CD4-positive, alpha-beta T cell (primary cell): ENCODE measurements around the gene ZMYM2. TPM values are rescaled to one million over a fixed set of nuclear protein-coding genes. Genes with fewer than 3 reads are reported as not detected.
A peak's percentile ranks its signal among the peaks of the same experiment; 100 is the strongest.

Experiments used
- ATAC-seq: fragments of 200-7000 bp; cut with Tn5 transposase; one replicate; pipeline ENCODE4 v1.10.0; 2022; ENCODE audit warnings: mild to moderate bottlenecking; ENCODE audit not compliant: poor library complexity
- CTCF ChIA-PET: fragments of 350-600 bp; sonication (Branson Sonifier 250); formaldehyde crosslinking; loops from one replicate; lab custom pipeline; 2021; ENCODE audit warnings: antibody characterized with exemption, inconsistent platforms; lab: Charles Lee
- POLR2A ChIA-PET: fragments of 350-600 bp; sonication (Branson Sonifier 250); formaldehyde crosslinking; loops from one replicate; lab custom pipeline; 2021; ENCODE audit warnings: antibody characterized with exemption, inconsistent platforms; lab: Charles Lee
- DNase-seq, 14 experiments: peaks; one replicate each; pipeline ENCODE4 v3.0.0-alpha.2; 2013 to 2020; ENCODE audit warnings: mixed read lengths in 2 of 14
- H3K27ac ChIP-seq, 2 donors: one replicate each; pipeline versions ENCODE4 v1.5.1 to v1.7.0; 2013; ENCODE audit warnings: low read length in 2 of 2, low read depth in 1 of 2, mild to moderate bottlenecking in 1 of 2
- H3K27me3 ChIP-seq, 2 experiments: 1 replicate in 1 of 2; 2 replicates in 1 of 2; pipeline versions ENCODE4 v1.6.1 to v1.7.0; 2013; ENCODE audit warnings: low read length in 2 of 2, control low read depth in 1 of 2, mild to moderate bottlenecking in 1 of 2, moderate library complexity in 1 of 2; ENCODE audit not compliant: insufficient read depth in 2 of 2, control insufficient read depth in 1 of 2
- H3K36me3 ChIP-seq: one replicate; pipeline ENCODE4 v1.6.1; 2013; ENCODE audit warnings: low read length, control low read depth; ENCODE audit not compliant: insufficient read depth
- H3K4me1 ChIP-seq: one replicate; pipeline ENCODE4 v1.6.1; 2013; ENCODE audit warnings: low read length, control low read depth; ENCODE audit not compliant: insufficient read depth
- H3K4me3 ChIP-seq: one replicate; pipeline ENCODE4 v1.5.1; 2013; ENCODE audit warnings: mild to moderate bottlenecking, low read length, moderate library complexity
- H3K9me3 ChIP-seq, 2 experiments: 1 replicate in 1 of 2; 2 replicates in 1 of 2; pipeline versions ENCODE4 v1.6.1 to v1.7.0; 2013; ENCODE audit warnings: low read length in 2 of 2, mild to moderate bottlenecking in 2 of 2, control low read depth in 1 of 2, moderate library complexity in 1 of 2; ENCODE audit not compliant: control insufficient read depth in 1 of 2, insufficient read depth in 1 of 2
- H3K27ac Mint-ChIP-seq: one replicate; pipeline ENCODE4 v1.8.0; 2020; ENCODE audit warnings: mixed read lengths
- H3K27me3 Mint-ChIP-seq: one replicate; pipeline ENCODE4 v1.8.0; 2021; ENCODE audit warnings: mixed read lengths
- H3K36me3 Mint-ChIP-seq: one replicate; pipeline ENCODE4 v1.8.0; 2021; ENCODE audit warnings: low read depth, mixed read lengths
- H3K4me1 Mint-ChIP-seq: one replicate; pipeline ENCODE4 v1.8.0; 2021; ENCODE audit warnings: low read depth, mixed read lengths
- H3K4me3 Mint-ChIP-seq: one replicate; pipeline ENCODE4 v1.8.0; 2020; ENCODE audit warnings: mild to moderate bottlenecking, mixed read lengths
- H3K9me3 Mint-ChIP-seq: one replicate; pipeline ENCODE4 v1.8.0; 2020; ENCODE audit warnings: mixed read lengths
- intact Hi-C, 2 experiments: fragments of 100-400 bp; cut with DNase I in 1 of 2; cut with micrococcal nuclease in 1 of 2; formaldehyde crosslinking; loops; one replicate each; pipeline versions ENCODE4 v1.15.1 to v1.9.0; 2023 to 2025; cut with DNase I, micrococcal nuclease
- total RNA-seq, 174 experiments: library from RNA in 2 of 174; stranded (reverse) in 2 of 174; gene quantifications; one replicate each; pipeline ENCODE4 v1.2.3 and lab custom pipeline; 2021 to 2026
- TF ChIP-seq, protein P1 (sequence below): fragments of 200-600 bp; IDR thresholded peaks from one replicate; pipeline ENCODE4 v1.8.0; 2022; ENCODE audit warnings: antibody characterized with exemption, mild to moderate bottlenecking

ZMYM2 gene
- total RNA-seq, 2 experiments from 2014 or later = 106 to 110 TPM

DNA sequence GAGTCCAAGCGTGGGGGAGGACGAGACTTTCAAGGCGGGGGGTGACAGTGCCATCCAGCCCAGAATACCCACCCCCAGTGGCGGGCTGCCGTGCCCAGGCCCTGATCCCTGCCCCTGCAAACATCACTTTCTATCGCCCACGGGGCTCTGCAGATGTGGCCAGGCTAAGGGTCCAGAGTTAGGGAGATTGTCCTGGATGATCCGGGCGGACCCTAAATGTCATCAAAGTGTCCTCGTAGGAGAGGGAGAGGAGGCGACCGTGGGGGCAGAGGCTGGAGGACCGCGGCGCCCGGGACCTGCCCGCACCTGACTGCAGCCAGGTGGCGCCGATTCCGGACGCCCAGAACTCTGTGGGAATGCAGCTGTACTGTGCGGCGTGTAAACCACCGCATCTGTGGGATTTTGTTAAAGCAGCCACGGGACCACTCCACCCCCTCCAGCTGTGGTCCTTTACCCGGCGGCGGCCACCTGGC lies 170.0 kb downstream of the ZMYM2 start:
- TF ChIP-seq, protein P1, sequence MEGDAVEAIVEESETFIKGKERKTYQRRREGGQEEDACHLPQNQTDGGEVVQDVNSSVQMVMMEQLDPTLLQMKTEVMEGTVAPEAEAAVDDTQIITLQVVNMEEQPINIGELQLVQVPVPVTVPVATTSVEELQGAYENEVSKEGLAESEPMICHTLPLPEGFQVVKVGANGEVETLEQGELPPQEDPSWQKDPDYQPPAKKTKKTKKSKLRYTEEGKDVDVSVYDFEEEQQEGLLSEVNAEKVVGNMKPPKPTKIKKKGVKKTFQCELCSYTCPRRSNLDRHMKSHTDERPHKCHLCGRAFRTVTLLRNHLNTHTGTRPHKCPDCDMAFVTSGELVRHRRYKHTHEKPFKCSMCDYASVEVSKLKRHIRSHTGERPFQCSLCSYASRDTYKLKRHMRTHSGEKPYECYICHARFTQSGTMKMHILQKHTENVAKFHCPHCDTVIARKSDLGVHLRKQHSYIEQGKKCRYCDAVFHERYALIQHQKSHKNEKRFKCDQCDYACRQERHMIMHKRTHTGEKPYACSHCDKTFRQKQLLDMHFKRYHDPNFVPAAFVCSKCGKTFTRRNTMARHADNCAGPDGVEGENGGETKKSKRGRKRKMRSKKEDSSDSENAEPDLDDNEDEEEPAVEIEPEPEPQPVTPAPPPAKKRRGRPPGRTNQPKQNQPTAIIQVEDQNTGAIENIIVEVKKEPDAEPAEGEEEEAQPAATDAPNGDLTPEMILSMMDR = peak; percentile 14
- ChIA-PET POLR2A (interaction anchor here (0.6 to 2.5 kb wide), 2 partner anchors 9 to 33 kb away, joined by 3 to 17 read pairs; partner anchors contain the start of gene GJA3), CTCF (interaction anchor here (0.6 to 2.5 kb wide), 3 partner anchors 10 to 31 kb away, joined by 3 to 12 read pairs (median 4); no protein-coding TSS in a partner anchor)
- Mint-ChIP-seq H3K27ac (no peak overlapping the region), H3K36me3 (no peaks in the 10 kb centered on the region), H3K4me3 (peak overlapping the region; percentile 71), H3K9me3 (no peaks in the 10 kb centered on the region), H3K4me1 (no peaks in the 10 kb centered on the region), H3K27me3 (peaks cover 31% of the 10 kb centered on the region)
- peak overlapping the region; percentile 56 for H3K4me3 ChIP-seq
- peaks cover 42 to 51% of the 10 kb centered on the region in 2 experiments for H3K27me3 ChIP-seq
- no peaks in the 10 kb centered on the region for H3K9me3 ChIP-seq
- ATAC-seq = peak; percentile 23
- intact Hi-C loops = loop anchor here in 1 of 2 experiments (5.0 kb wide), 1 partner anchor 34 kb away; the partner anchor contains the start of gene GJA3
- H3K27ac ChIP-seq = no peak overlapping the region
- peak in 4 of 14 experiments; percentile 18 to 47 (median 34) for DNase-seq
- peaks cover 23% of the 10 kb centered on the region for H3K4me1 ChIP-seq
- H3K36me3 ChIP-seq = no peaks in the 10 kb centered on the region

DNA sequence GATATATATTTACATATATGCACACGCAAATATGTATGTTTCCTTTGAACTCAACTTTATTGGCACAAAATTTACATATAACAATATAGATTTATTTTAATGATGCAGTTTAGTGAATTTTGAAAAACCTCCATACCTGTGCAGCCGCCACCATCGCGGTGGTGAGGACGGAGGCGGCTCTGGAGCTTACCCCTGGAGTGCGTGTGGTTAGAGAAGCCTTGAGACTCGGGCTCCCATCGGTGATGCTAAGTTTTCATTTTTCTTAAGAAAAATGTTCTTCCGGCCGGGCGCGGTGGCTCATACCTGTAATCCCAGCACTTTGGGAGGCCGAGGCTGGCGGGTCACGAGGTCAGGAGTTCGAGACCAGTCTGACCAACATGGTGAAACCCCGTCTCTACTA lies 170.5 kb downstream of the ZMYM2 start:
- H3K4me3 Mint-ChIP-seq = peak overlapping the region; percentile 71
- no peak overlapping the region for H3K27ac Mint-ChIP-seq
- ChIA-PET POLR2A (interaction anchor here (0.6 to 2.5 kb wide), 2 partner anchors 10 to 32 kb away, joined by 3 to 17 read pairs; partner anchors contain the start of gene GJA3), CTCF (interaction anchor here (2.5 kb wide), 1 partner anchor 10 kb away, joined by 12 read pairs; no protein-coding TSS in a partner anchor)
- H3K27ac ChIP-seq = no peak overlapping the region
- H3K27me3 ChIP-seq = peaks cover 44 to 51% of the 10 kb centered on the region in 2 experiments
- no peak for DNase-seq
- H3K27me3 Mint-ChIP-seq = peaks cover 33% of the 10 kb centered on the region
- intact Hi-C loops = loop anchor here in 1 of 2 experiments (5.0 kb wide), 1 partner anchor 33 kb away; the partner anchor contains the start of gene GJA3
- TF ChIP-seq, protein P1 = no peak
- peak overlapping the region; percentile 56 for H3K4me3 ChIP-seq
- H3K9me3 ChIP-seq = no peaks in the 10 kb centered on the region
- no peaks in the 10 kb centered on the region for H3K36me3 Mint-ChIP-seq
- H3K9me3 Mint-ChIP-seq = no peaks in the 10 kb centered on the region
- ATAC-seq = no peak
- peaks cover 23% of the 10 kb centered on the region for H3K4me1 ChIP-seq
- H3K36me3 ChIP-seq = no peaks in the 10 kb centered on the region
- no peaks in the 10 kb centered on the region for H3K4me1 Mint-ChIP-seq

DNA sequence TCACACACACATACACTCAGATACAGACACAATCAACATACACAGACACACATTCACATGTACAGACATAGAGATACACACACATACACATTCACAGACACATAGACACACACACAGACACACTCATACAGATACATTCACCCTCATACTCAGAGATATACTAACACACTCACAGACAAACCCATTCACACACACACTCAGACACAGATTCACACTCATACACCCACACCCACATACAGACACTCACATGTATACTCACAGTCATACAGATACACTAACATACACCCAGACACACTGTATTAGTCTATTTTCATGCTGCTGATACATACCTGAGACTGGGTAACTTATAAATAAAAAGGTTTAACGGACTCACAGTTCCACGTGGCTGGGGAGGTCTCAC lies 171.5 kb downstream of the ZMYM2 start:
- POLR2A ChIA-PET = no interaction called here
- CTCF ChIA-PET = no interaction called here
- Histone ChIP-seq H3K4me3 (no peak overlapping the region), H3K4me1 (peaks cover 23% of the 10 kb centered on the region), H3K36me3 (no peaks in the 10 kb centered on the region), H3K27me3 (peaks cover 44 to 56% of the 10 kb centered on the region in 2 experiments), H3K27ac (no peak overlapping the region), H3K9me3 (no peaks in the 10 kb centered on the region)
- H3K4me3 Mint-ChIP-seq = no peak overlapping the region
- DNase-seq (no peak), ATAC-seq (no peak)
- no peaks in the 10 kb centered on the region for H3K4me1 Mint-ChIP-seq
- H3K27me3 Mint-ChIP-seq = peaks cover 27% of the 10 kb centered on the region
- intact Hi-C loops = no loop called here
- H3K27ac Mint-ChIP-seq = no peak overlapping the region
- no peaks in the 10 kb centered on the region for H3K9me3 Mint-ChIP-seq
- H3K36me3 Mint-ChIP-seq = no peaks in the 10 kb centered on the region
- TF ChIP-seq, protein P1 = no peak
